ENCODE data around the gene NAPSA. TPM values are rescaled to one million over a fixed set of nuclear protein-coding genes. Genes with fewer than 3 reads are reported as not detected.
A peak's percentile ranks its signal among the peaks of the same experiment; 100 is the strongest.

The NAPSA gene
- total RNA-seq: 1 to 10 TPM in 1 of 3 donors, under 1 TPM in 2; 0.94 to 1.3 (median 0.95) TPM
- 1.4 TPM for total RNA-seq (2013)

- DNase-seq (peak in 1 of 2 donors; percentile 12), ATAC-seq (no peak)
- H3K36me3 ChIP-seq (ENCODE audit: control insufficient read depth, insufficient read depth, low read length): no peaks in the 10 kb centered on the region
- Mint-ChIP-seq H3K27me3 (ENCODE audit: low read depth in 2 of 2) (no peaks in the 10 kb centered on the region), H3K9me3 (no peaks in the 10 kb centered on the region), H3K4me3 (peak within 1 kb of the TSS; percentile 58), H3K27ac (peak within 1 kb of the TSS; percentile 69 to 85), H3K4me1 (peaks cover 24 to 43% of the 10 kb centered on the region in 2 donors), H3K36me3 (no peaks in the 10 kb centered on the region)
- 75% methylated on average over 8 of the region's 11 CpGs for WGBS (ENCODE audit: insufficient coverage)
- TF ChIP-seq, protein P1, sequence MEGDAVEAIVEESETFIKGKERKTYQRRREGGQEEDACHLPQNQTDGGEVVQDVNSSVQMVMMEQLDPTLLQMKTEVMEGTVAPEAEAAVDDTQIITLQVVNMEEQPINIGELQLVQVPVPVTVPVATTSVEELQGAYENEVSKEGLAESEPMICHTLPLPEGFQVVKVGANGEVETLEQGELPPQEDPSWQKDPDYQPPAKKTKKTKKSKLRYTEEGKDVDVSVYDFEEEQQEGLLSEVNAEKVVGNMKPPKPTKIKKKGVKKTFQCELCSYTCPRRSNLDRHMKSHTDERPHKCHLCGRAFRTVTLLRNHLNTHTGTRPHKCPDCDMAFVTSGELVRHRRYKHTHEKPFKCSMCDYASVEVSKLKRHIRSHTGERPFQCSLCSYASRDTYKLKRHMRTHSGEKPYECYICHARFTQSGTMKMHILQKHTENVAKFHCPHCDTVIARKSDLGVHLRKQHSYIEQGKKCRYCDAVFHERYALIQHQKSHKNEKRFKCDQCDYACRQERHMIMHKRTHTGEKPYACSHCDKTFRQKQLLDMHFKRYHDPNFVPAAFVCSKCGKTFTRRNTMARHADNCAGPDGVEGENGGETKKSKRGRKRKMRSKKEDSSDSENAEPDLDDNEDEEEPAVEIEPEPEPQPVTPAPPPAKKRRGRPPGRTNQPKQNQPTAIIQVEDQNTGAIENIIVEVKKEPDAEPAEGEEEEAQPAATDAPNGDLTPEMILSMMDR (IDR thresholded peaks at IDR 0.05): no peak
- H3K9me3 ChIP-seq (ENCODE audit: control insufficient read depth, insufficient read depth, low read length): no peaks in the 10 kb centered on the region
- no peak within 1 kb of the TSS for H3K4me3 ChIP-seq (ENCODE audit: low read length)
- peak within 1 kb of the TSS; percentile 3 for H3K27ac ChIP-seq (ENCODE audit: low read length)
- H3K4me1 ChIP-seq (ENCODE audit: control insufficient read depth, insufficient read depth, low read length): peaks cover 49% of the 10 kb centered on the region
- no peaks in the 10 kb centered on the region for H3K27me3 ChIP-seq (ENCODE audit: control insufficient read depth, insufficient read depth, low read length)
- intact Hi-C loops (cut with micrococcal nuclease): no loop called here
These were observed at the start of gene NAPSA for GRCh38 chr19:50365434-50366306. Gene NAPSA, minus strand, starts transcription at chr19:50365639. Its CDS starts 18 bp downstream, at chr19:50365621.

DNA sequence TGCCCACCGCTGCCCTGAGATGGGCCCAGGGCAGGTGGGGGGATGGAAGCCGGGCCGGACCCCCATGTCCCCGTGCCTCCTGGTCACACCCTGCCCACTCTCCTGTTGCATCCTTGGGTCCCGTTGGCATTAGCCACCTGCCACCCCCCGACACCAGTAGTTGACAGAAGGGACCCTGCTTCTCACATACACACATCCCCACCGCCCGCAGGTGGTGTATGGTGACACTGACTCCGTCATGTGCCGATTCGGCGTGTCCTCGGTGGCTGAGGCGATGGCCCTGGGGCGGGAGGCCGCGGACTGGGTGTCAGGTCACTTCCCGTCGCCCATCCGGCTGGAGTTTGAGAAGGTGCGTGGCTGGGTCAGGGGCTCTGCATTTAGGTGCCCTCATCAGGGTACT, 48.1 kb upstream of the NAPSA start:
- WGBS (ENCODE audit: insufficient coverage): 98% methylated on average over 21 of the region's 21 CpGs
- Mint-ChIP-seq H3K36me3 (no peaks in the 10 kb centered on the region), H3K4me3 (no peak overlapping the region), H3K27me3 (ENCODE audit: low read depth in 2 of 2) (peaks cover 0 to 3% of the 10 kb centered on the region in 2 donors), H3K4me1 (peaks cover 0 to 9% of the 10 kb centered on the region in 2 donors), H3K9me3 (no peaks in the 10 kb centered on the region), H3K27ac (no peak overlapping the region)
- Histone ChIP-seq H3K36me3 (ENCODE audit: control insufficient read depth, insufficient read depth, low read length) (peaks cover 4% of the 10 kb centered on the region), H3K27me3 (ENCODE audit: control insufficient read depth, insufficient read depth, low read length) (no peaks in the 10 kb centered on the region), H3K4me1 (ENCODE audit: control insufficient read depth, insufficient read depth, low read length) (peaks cover 32% of the 10 kb centered on the region), H3K27ac (ENCODE audit: low read length) (no peak overlapping the region), H3K9me3 (ENCODE audit: control insufficient read depth, insufficient read depth, low read length) (no peaks in the 10 kb centered on the region), H3K4me3 (ENCODE audit: low read length) (no peak overlapping the region)
- no peak for ATAC-seq
- TF ChIP-seq, protein P1 (IDR thresholded peaks at IDR 0.05): no peak
- intact Hi-C loops (cut with micrococcal nuclease): no loop called here
- peak in 1 of 2 donors; percentile 1 for DNase-seq

- WGBS (ENCODE audit: insufficient coverage): 95% methylated on average over 13 of the region's 13 CpGs
- TF ChIP-seq, protein P1 (IDR thresholded peaks at IDR 0.05): no peak
- Histone ChIP-seq H3K4me3 (ENCODE audit: low read length) (no peak overlapping the region), H3K36me3 (ENCODE audit: control insufficient read depth, insufficient read depth, low read length) (peaks cover 4% of the 10 kb centered on the region), H3K27ac (ENCODE audit: low read length) (no peak overlapping the region), H3K9me3 (ENCODE audit: control insufficient read depth, insufficient read depth, low read length) (no peaks in the 10 kb centered on the region), H3K4me1 (ENCODE audit: control insufficient read depth, insufficient read depth, low read length) (peaks cover 28% of the 10 kb centered on the region), H3K27me3 (ENCODE audit: control insufficient read depth, insufficient read depth, low read length) (no peaks in the 10 kb centered on the region)
- intact Hi-C loops (cut with micrococcal nuclease): no loop called here
- Mint-ChIP-seq H3K27me3 (ENCODE audit: low read depth in 2 of 2) (no peaks in the 10 kb centered on the region), H3K36me3 (no peaks in the 10 kb centered on the region), H3K27ac (no peak overlapping the region), H3K9me3 (no peaks in the 10 kb centered on the region), H3K4me3 (no peak overlapping the region), H3K4me1 (peaks cover 0 to 8% of the 10 kb centered on the region in 2 donors)
- DNase-seq: no peak
- ATAC-seq: no peak
These were observed 47.7 kb upstream of the NAPSA start for GRCh38 chr19:50413096-50413495.

Data from natural killer cell (primary cell).